NCI-H526 (cell line): ENCODE measurements around the gene DDX11.
"Not testable (repeated sequence)": the region's sequence is repeated elsewhere in the genome, so short reads cannot be mapped to it uniquely, and the experiment has no call there.

Experiments
- DNase-seq, 2 experiments: peaks; one replicate each; lab custom pipeline; 2025; lab: John Stamatoyannopoulos, UW

Gene DDX11

GRCh38 chr12:31073527-31074332 is at the start of gene DDX11:
Gene DDX11 (plus strand): TSS chr12:31073860. CDS start chr12:31078394, 4,534 bp downstream.
- DNase-seq: peak; percentile 89 to 94

- peak; percentile 95 to 97 for DNase-seq
Measured at GRCh38 chr12:31026202-31026601, 47.5 kb upstream of the DDX11 start.

- not testable (repeated sequence) for DNase-seq
Measured at GRCh38 chr12:31027006-31027405, 46.7 kb upstream of the DDX11 start.

GRCh38 chr12:31029468-31029867 is 44.2 kb upstream of the DDX11 start:
- no peak for DNase-seq

- DNase-seq: peak in 1 of 2 experiments; percentile 17
Measured at GRCh38 chr12:31029916-31030562, 43.6 kb upstream of the DDX11 start.

- DNase-seq: no peak
Measured at GRCh38 chr12:31031951-31032335, 41.7 kb upstream of the DDX11 start.

- DNase-seq: no peak
Measured at GRCh38 chr12:31033146-31033545, 40.5 kb upstream of the DDX11 start.

GRCh38 chr12:31033681-31034080 is 40.0 kb upstream of the DDX11 start:
- no peak for DNase-seq

- no peak for DNase-seq
Measured at GRCh38 chr12:31034372-31034771, 39.3 kb upstream of the DDX11 start.

- no peak for DNase-seq
Measured at GRCh38 chr12:31035226-31035625, 38.4 kb upstream of the DDX11 start.

GRCh38 chr12:31035967-31036665 is 37.5 kb upstream of the DDX11 start:
- no peak for DNase-seq

- DNase-seq: no peak
Measured at GRCh38 chr12:31037028-31037427, 36.6 kb upstream of the DDX11 start.

- no peak for DNase-seq
Measured at GRCh38 chr12:31037931-31038330, 35.7 kb upstream of the DDX11 start.

GRCh38 chr12:31041033-31041564 is 32.6 kb upstream of the DDX11 start:
- DNase-seq: no peak

- not testable (repeated sequence) for DNase-seq
Measured at GRCh38 chr12:31050143-31050542, 23.5 kb upstream of the DDX11 start.

GRCh38 chr12:31050548-31050947 is 23.1 kb upstream of the DDX11 start:
- not testable (repeated sequence) for DNase-seq

- DNase-seq: not testable (repeated sequence)
Measured at GRCh38 chr12:31051692-31052091, 22.0 kb upstream of the DDX11 start.

- DNase-seq: not testable (repeated sequence)
Measured at GRCh38 chr12:31052121-31052520, 21.5 kb upstream of the DDX11 start.

- not testable (repeated sequence) for DNase-seq
Measured at GRCh38 chr12:31052666-31053439, 20.8 kb upstream of the DDX11 start.

- peak in 1 of 2 experiments; percentile 48 for DNase-seq
Measured at GRCh38 chr12:31053944-31054343, 19.7 kb upstream of the DDX11 start.

GRCh38 chr12:31057671-31058070 is 16.0 kb upstream of the DDX11 start:
- no peak for DNase-seq

GRCh38 chr12:31066196-31066595 is 7.5 kb upstream of the DDX11 start:
- DNase-seq: not testable (repeated sequence)
